Pancreas (tissue), 10 donors: ENCODE data around the gene SPATA17. TPM values are rescaled to one million over a fixed set of nuclear protein-coding genes. Genes with fewer than 3 reads are reported as not detected.

ENCODE experiments used
- ATAC-seq, 4 donors: fragments of 200-7000 bp; cut with Tn5 transposase; one replicate each; pipeline versions ENCODE4 v1.8.0 to v1.9.1; 2020; ENCODE audit warnings: mild to moderate bottlenecking in 4 of 4, moderate library complexity in 4 of 4
- DNase-seq, 6 donors: peaks; one replicate each; pipeline ENCODE4 v3.0.0-alpha.2; 2020
- FAIRE-seq: peaks from 2 replicates; lab custom pipeline; 2012; peaks lifted over from hg19 to GRCh38; lab: Jason Lieb, UNC
- H3K27ac ChIP-seq, 4 donors: fragments of 200-600 bp; sonication (generic); 1 replicate in 3 of 4; 2 replicates in 1 of 4; pipeline versions ENCODE4 v1.5.0 to v1.8.0; 2020
- H3K27me3 ChIP-seq, 4 donors: fragments of 200-600 bp; one replicate each; pipeline ENCODE4 v1.8.0; 2021
- H3K36me3 ChIP-seq, 3 donors: fragments of 200-600 bp; sonication (generic) in 1 of 3; one replicate each; pipeline versions ENCODE4 v1.5.0 to v1.8.0; 2020 to 2021
- H3K4me1 ChIP-seq, 3 donors: fragments of 200-600 bp; one replicate each; pipeline ENCODE4 v1.8.0; 2021
- H3K4me3 ChIP-seq, 4 donors: fragments of 200-600 bp; sonication (generic) in 2 of 4; one replicate each; pipeline versions ENCODE4 v1.5.0 to v1.8.0; 2020 to 2021
- H3K9me3 ChIP-seq, 4 donors: fragments of 200-600 bp; one replicate each; pipeline ENCODE4 v1.8.0; 2021
- CTCF ChIP-seq, 4 donors: fragments of 200-600 bp; sonication (generic) in 3 of 4; IDR thresholded peaks; one replicate each; pipeline versions ENCODE4 v1.5.0 to v1.8.0; 2021; ENCODE audit warnings: antibody characterized with exemption in 4 of 4
- WGBS, 2 donors: extraction: QIAGEN DNeasy Blood & Tissue Kit; methylation state at CpG; one replicate each; pipeline ENCODE4 v1.1.7; 2013; 5-methylcytosine and 5-hydroxymethylcytosine counted together
- intact Hi-C, 3 donors: fragments of 100-400 bp; cut with DNase I; formaldehyde crosslinking; loops; one replicate each; pipeline versions ENCODE4 v1.11.1 to v1.14.2; 2022
- polyA plus RNA-seq, 2 donors: library from polyadenylated mRNA; stranded (reverse); fragments of 200-250 nt; gene quantifications; one replicate each; pipeline ENCODE4 v1.2.3, GENCODE V29; 2013
- total RNA-seq, 6 donors: library from RNA; stranded (reverse); fragmentation: NEBNext Ultra II Directional in 4 of 6; extraction: Animal tissue kit (Norgen Biotek cat#: 25700) in 4 of 6; gene quantifications; one replicate each; pipeline versions ENCODE4 v1.2.1 to v1.2.4, GENCODE V29; 2021 to 2023
- donor health status: healthy with polysubstance abuse.
- donor health status: DM: no; HTN: no; CAD: no; lungs with moderate emphysema.
- donor health status: DM: no; HTN: no; CAD: no.
- donor health status: control.
- donor health status: control.
- donor health status: Bipolar disorder and iron deficiency.
- donor health status: DM: yes; HTN: yes; CAD: no.
- donor health status: DM: no; HTN: no; CAD: no.
- donor health status: DM: no; HTN: no; CAD: no.
- donor health status: DM: yes; HTN: yes; CAD: no.

SPATA17 gene
- total and polyA plus RNA-seq, 8 donors = 0.16 to 1.0 (median 0.53) TPM

- H3K27me3 ChIP-seq = no peaks in the 10 kb centered on the region
- intact Hi-C loops = no loop called here
- no peak for DNase-seq
- WGBS, 2 donors = 61 to 74% methylated on average over 6 of the region's 6 CpGs
- FAIRE-seq = no peak
- no peaks in the 10 kb centered on the region for H3K4me1 ChIP-seq
- no peak overlapping the region for H3K27ac ChIP-seq
- H3K36me3 ChIP-seq = no peaks in the 10 kb centered on the region
- TF ChIP-seq CTCF (IDR thresholded peaks at IDR 0.05) = no peak
- no peaks in the 10 kb centered on the region for H3K9me3 ChIP-seq
- ATAC-seq = no peak
- H3K4me3 ChIP-seq = no peak overlapping the region
These were observed 225.3 kb downstream of the SPATA17 start for GRCh38 chr1:217856342-217857034.

- intact Hi-C loops = no loop called here
These were observed 225.9 kb downstream of the SPATA17 start for GRCh38 chr1:217857061-217857460.

GRCh38 chr1:217861658-217862057 is 230.5 kb downstream of the SPATA17 start:
- H3K9me3 ChIP-seq = no peaks in the 10 kb centered on the region
- H3K27me3 ChIP-seq = no peaks in the 10 kb centered on the region
- no peaks in the 10 kb centered on the region for H3K36me3 ChIP-seq
- ATAC-seq (no peak), DNase-seq (no peak), FAIRE-seq (no peak)
- no peak overlapping the region for H3K4me3 ChIP-seq
- H3K27ac ChIP-seq = no peak overlapping the region
- no peak for TF ChIP-seq CTCF (IDR thresholded peaks at IDR 0.05)
- 74 to 77% methylated on average over 1 of the region's 1 CpG for WGBS, 2 donors
- H3K4me1 ChIP-seq = no peaks in the 10 kb centered on the region
- intact Hi-C loops = no loop called here

More at GRCh38 chr1:217857061-217857460, 225.9 kb downstream of the SPATA17 start:
- ATAC-seq (no peak), FAIRE-seq (no peak), DNase-seq (no peak)
- WGBS, 2 donors = 52 to 59% methylated on average over 5 of the region's 5 CpGs
- H3K27ac ChIP-seq = no peak overlapping the region
- H3K36me3 ChIP-seq = no peaks in the 10 kb centered on the region
- H3K4me3 ChIP-seq = no peak overlapping the region
- H3K4me1 ChIP-seq = no peaks in the 10 kb centered on the region
- no peak for TF ChIP-seq CTCF (IDR thresholded peaks at IDR 0.05)
- no peaks in the 10 kb centered on the region for H3K9me3 ChIP-seq
- H3K27me3 ChIP-seq = no peaks in the 10 kb centered on the region

GRCh38 chr1:217867446-217867995 is 236.4 kb downstream of the SPATA17 start:
- Histone ChIP-seq H3K4me3 (no peak overlapping the region), H3K27me3 (no peaks in the 10 kb centered on the region), H3K36me3 (no peaks in the 10 kb centered on the region), H3K27ac (no peak overlapping the region), H3K9me3 (no peaks in the 10 kb centered on the region), H3K4me1 (no peaks in the 10 kb centered on the region)
- WGBS, 2 donors = 73 to 77% methylated on average over 3 of the region's 3 CpGs
- no peak for FAIRE-seq
- no peak for TF ChIP-seq CTCF (IDR thresholded peaks at IDR 0.05)
- intact Hi-C loops = no loop called here
- no peak for DNase-seq
- no peak for ATAC-seq

- no peaks in the 10 kb centered on the region for H3K9me3 ChIP-seq
- intact Hi-C loops = no loop called here
- H3K4me3 ChIP-seq = no peak overlapping the region
- no peak for DNase-seq
- H3K4me1 ChIP-seq = no peaks in the 10 kb centered on the region
- no peaks in the 10 kb centered on the region for H3K27me3 ChIP-seq
- no peak overlapping the region for H3K27ac ChIP-seq
- no peak for TF ChIP-seq CTCF (IDR thresholded peaks at IDR 0.05)
- 62 to 80% methylated on average over 2 of the region's 2 CpGs for WGBS, 2 donors
- no peaks in the 10 kb centered on the region for H3K36me3 ChIP-seq
- ATAC-seq = no peak
- FAIRE-seq = no peak
These were observed 240.8 kb downstream of the SPATA17 start for GRCh38 chr1:217871955-217872354.
